Measurements from ENCODE around the gene ZG16.
"Not testable (repeated sequence)": the region's sequence is repeated elsewhere in the genome, so short reads cannot be mapped to it uniquely, and the experiment has no call there.

Gene ZG16

GRCh38 chr16:29787155-29787554, 9.1 kb downstream of the ZG16 start:
- not testable (repeated sequence) for DNase-seq (ENCODE audit: low spot score)

- no peak for DNase-seq (ENCODE audit: low spot score)
Measured at GRCh38 chr16:29789775-29790182, 11.7 kb downstream of the ZG16 start.

DNA sequence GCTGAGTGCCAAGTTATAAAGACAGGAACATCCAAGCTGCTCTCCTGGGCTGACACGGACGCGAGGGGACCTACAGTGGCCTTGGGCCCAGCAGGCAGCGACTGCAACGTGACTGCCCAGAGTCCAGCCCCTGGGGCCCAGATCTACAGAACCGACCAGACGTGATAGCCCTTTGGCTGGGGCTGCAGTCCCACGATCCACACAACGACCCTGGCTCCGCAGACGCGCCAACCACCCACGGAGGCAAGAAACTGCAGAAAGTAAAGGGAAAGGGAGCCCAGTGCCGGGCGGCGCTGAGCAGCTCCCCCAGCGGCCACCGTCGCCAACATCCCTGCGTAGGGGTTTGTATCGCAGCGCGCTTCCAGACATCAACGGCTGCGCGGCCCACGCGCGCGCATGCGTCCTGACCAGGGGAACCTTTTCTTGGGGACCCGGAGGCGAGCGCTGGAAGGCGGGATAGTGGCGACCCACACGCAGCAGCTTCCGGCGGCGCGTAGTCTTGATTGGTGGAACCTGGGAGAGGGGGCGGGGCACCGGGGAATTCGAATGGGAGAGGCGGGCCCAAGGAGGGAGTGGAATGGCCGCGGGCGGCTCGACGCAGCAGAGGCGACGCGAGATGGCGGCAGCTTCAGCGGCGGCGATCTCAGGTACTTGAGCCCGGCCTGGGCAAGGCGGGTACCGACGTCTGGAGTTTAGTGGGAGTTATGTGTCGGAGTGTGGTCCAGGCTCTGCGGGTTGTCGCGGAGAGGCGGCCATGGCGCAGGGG, 12.3 kb downstream of the ZG16 start, which contains the start of gene KIF22:
KIF22 (plus strand) TSS at position 569 of the 766 bp plus-strand sequence; CDS start at position 578, 9 bp downstream.
- peak; percentile 98 for DNase-seq (ENCODE audit: low spot score)

GRCh38 chr16:29790949-29791844, 13.1 kb downstream of the ZG16 start:
- no peak for DNase-seq (ENCODE audit: low spot score)

DNA sequence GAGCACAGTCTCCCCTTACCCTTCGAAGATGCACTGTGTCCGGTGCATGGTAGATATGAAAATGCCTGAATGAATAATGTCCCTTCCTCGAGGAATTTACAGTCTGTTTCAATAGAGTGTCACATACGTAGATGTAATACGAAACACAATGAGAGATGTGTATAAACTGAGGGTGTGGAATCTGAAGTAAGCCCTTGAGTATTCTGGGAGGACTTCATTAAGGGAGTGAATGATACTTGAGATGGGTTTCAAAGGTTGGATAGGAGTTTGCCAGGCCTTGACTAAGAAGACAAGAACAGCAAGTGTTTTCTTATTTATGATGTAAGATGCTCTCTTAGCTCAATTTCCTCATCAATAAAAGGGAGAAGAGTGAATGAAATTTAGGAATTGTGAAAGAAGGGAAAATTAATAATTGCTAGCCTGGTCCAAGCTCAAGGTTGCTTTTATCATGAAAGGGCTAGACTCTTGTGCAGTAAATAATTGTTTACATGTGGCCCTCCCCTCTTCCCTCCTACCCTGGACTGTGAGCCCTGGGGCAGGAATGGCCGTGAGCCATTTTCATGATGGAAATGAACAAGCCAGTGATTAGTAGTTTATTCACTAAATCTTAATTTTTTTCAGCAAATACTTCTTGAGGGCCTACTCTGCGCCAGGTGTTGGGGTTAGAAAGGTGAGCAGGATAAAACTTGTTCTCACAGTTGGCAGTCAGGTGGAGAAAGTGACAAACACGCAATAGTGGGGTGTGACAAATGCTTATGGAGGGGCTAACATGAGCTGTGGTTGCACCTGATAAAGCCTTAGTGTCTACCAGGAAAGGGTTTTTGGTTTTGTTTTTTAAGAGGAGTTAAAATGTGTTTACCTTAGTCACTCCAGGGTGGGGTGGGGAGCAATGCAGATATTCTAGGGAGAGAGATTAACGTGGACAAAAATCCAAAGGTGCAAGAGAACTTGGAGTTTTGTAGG, 14.1 kb downstream of the ZG16 start:
- no peak for DNase-seq (ENCODE audit: low spot score)

- DNase-seq (ENCODE audit: low spot score), result not testable (repeated sequence)
Measured at GRCh38 chr16:29793153-29793552, 15.1 kb downstream of the ZG16 start.

DNA sequence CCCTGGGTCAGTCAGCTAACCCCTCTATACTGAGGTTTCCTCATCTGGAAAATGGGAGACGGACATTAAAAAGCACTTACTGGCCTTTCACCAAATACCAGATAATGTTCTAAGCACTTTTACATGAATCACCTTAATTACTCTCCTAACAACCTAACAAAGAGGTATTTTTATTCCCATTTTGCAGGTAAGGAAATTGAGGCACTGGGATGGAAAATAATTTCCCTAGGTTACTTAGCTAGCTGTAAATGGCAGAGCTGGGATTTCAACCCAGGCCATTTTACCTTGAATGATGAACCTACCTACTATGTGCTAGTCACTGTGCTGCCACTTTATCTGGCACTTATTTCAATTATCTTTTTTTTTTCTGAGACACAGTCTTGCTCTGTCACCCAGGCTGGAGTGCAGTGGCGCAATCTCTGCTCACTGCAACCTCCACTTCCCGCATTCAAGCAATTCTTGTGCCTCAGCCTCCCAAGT, 16.2 kb downstream of the ZG16 start:
- no peak for DNase-seq (ENCODE audit: low spot score)

DNA sequence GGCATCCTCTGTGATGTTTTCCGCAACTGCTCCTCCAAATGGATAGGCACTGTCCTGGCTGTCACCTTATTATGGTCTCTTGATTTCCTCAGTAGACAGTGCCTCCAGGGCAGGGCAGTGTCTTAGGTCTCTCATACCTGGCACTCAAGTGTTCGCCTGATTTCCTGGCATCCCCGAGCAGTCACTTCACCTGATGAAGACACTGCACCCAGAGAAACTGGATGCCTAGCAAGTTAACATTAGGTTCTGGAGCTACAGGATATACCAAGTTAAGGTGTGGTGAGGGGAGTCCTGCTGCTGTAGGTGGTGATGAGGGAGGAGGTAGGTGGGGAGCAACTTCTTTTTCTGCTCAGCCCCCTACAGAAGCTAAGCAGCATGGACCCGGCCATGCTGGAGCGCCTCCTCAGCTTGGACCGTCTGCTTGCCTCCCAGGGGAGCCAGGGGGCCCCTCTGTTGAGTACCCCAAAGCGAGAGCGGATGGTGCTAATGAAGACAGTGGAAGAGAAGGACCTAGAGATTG, 24.4 kb downstream of the ZG16 start:
- no peak for DNase-seq (ENCODE audit: low spot score)

DNA sequence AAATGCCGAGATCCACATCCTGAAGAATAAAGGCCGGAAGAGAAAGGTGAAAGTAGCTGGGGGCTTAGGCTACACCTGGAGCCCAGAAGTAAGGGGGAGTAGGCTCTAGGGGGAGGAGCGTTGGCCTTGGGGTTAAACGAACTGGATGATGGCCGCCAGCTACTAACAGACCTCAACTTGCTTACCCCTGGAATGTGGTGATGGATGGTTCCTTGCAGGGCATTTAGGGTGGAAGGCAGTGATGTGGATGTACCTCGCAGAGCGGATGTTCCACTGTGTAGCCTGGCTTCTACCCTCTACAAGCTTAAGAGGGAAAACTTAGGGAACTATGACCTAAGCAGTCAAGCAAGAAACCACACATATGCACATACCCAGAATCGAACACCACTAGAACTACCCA, 26.0 kb downstream of the ZG16 start:
- no peak for DNase-seq (ENCODE audit: low spot score)

GRCh38 chr16:29804455-29805231, 26.6 kb downstream of the ZG16 start:
- peak; percentile 72 for DNase-seq (ENCODE audit: low spot score)

GRCh38 chr16:29805232-29806098, 27.4 kb downstream of the ZG16 start:
- peak; percentile 96 for DNase-seq (ENCODE audit: low spot score)

DNA sequence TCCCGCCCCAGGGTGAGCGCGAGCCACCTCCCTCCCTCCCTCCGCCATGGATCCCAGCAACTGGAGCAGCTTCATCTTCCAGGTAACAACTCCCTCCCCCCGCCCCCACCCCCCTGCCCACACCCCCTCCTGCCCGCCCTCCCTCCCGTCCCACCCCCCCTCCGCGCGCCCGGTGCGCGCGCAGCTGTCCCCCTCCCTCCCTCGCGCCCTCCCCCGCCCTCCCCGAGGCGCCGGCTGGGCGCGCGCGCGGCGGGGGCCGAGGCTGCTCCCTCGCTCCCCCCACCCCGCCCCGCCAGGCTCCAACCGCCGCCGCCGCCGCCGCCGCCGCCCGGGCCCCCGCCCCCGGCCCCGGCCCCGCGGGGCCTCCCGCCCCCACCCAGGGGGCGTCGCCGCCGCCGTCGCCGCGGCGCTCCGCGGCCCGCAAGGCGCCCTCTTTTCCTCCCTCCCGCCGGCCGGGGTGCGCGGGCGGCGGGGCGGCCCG, 28.1 kb downstream of the ZG16 start, which contains the start of gene MAZ:
MAZ (plus strand) TSS at position 431 of the 481 bp plus-strand sequence. CDS start 173 bp downstream, outside the sequence.
- no peak for DNase-seq (ENCODE audit: low spot score)

- DNase-seq (ENCODE audit: low spot score), result peak; percentile 70
Measured at GRCh38 chr16:29806641-29807425, 28.8 kb downstream of the ZG16 start.

DNA sequence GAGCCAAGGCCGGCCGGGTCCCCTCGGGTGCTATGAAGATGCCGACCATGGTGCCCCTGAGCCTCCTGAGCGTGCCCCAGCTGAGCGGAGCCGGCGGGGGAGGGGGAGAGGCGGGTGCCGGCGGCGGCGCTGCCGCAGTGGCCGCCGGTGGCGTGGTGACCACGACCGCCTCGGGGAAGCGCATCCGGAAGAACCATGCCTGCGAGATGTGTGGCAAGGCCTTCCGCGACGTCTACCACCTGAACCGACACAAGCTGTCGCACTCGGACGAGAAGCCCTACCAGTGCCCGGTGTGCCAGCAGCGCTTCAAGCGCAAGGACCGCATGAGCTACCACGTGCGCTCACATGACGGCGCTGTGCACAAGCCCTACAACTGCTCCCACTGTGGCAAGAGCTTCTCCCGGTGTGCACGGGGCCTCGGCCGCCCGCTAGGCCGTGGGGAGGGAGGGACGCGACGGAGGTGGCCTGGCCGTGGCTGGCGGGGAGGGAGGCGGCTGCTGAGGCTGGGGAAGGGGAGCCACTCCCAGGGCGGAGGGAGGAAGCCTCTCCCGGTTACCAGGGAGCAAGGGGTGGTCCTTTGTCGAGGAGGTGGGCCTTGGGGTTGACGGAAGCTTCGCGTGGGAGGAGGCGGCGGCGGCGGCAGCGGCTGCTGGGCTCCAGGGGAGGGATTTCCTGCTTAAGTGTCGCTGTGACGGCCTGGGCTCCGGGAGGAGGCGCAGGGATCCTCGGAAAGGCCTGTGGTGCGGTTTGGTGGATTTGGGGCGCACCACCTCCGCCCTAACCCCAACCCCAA, 29.6 kb downstream of the ZG16 start:
- DNase-seq (ENCODE audit: low spot score), result peak; percentile 91

DNA sequence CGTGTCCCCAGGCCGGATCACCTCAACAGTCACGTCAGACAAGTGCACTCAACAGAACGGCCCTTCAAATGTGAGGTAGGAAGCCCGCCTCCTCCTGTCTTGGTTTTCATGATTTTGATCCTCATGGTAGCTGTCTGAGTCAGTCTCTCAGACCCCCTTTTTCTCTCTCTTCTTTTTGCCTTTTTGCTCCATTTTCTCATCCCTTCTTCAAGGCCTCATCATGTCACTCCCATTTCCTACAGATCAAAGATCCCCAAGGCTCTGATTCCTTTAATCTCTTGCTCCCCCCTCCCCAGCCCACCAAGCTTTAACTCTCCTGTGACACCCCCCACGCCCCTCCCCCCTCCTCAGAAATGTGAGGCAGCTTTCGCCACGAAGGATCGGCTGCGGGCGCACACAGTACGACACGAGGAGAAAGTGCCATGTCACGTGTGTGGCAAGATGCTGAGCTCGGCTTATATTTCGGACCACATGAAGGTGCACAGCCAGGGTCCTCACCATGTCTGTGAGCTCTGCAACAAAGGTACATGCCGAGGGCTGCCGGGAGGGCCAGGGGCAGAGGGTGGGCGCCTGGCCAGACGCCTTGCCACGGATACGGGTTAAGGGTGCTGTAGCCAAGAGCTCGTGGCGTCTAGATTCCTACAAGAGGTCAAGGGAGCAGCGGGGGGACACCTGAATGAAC, 30.3 kb downstream of the ZG16 start:
- no peak for DNase-seq (ENCODE audit: low spot score)

GRCh38 chr16:29809031-29809747, 31.1 kb downstream of the ZG16 start:
- peak; percentile 21 for DNase-seq (ENCODE audit: low spot score)
